Left lobe of liver (tissue), 2 donors: ENCODE results near the gene RDH8. TPM values are rescaled to one million over a fixed set of nuclear protein-coding genes. Genes with fewer than 3 reads are reported as not detected.
A peak's percentile ranks its signal among the peaks of the same experiment; 100 is the strongest.

Experiments used
- ATAC-seq: fragments of 200-7000 bp; cut with Tn5 transposase; one replicate; pipeline ENCODE4 v1.9.1; 2020; ENCODE audit warnings: mild to moderate bottlenecking, moderate library complexity
- DNase-seq: peaks from one replicate; pipeline ENCODE4 v3.0.0-alpha.2; 2020; ENCODE audit warnings: low spot score
- total RNA-seq: library from RNA; stranded (reverse); gene quantifications from one replicate; pipeline ENCODE4 v1.2.1, GENCODE V29; 2021
- donor health status: DM: no; HTN: no; CAD: no; lungs with moderate emphysema.
- donor health status: DM: no; HTN: yes; CAD: no.

The RDH8 gene
- total RNA-seq, 1 donor from 2014 or later = not detected

- peak; percentile 66 for DNase-seq
- ATAC-seq = peak; percentile 37
These were observed 20.3 kb downstream of the RDH8 start for GRCh38 chr19:10033614-10034013.

GRCh38 chr19:10036601-10037071, 23.4 kb downstream of the RDH8 start:
- peak; percentile 96 for DNase-seq
- ATAC-seq = peak; percentile 76

- ATAC-seq (peak; percentile 72), DNase-seq (peak; percentile 85)
These were observed 24.1 kb downstream of the RDH8 start for GRCh38 chr19:10037367-10037766.

- ATAC-seq (no peak), DNase-seq (peak; percentile 54)
These were observed 24.5 kb downstream of the RDH8 start for GRCh38 chr19:10037809-10038208.

- no peak for ATAC-seq
- DNase-seq = no peak
These were observed 30.1 kb downstream of the RDH8 start for GRCh38 chr19:10043286-10043927.

GRCh38 chr19:10044390-10044789, 31.1 kb downstream of the RDH8 start:
- peak; percentile 10 for ATAC-seq
- DNase-seq = no peak

GRCh38 chr19:10045371-10045770, 32.1 kb downstream of the RDH8 start:
- DNase-seq (no peak), ATAC-seq (no peak)

GRCh38 chr19:10049626-10050025, 36.3 kb downstream of the RDH8 start:
- no peak for DNase-seq
- no peak for ATAC-seq

GRCh38 chr19:10052602-10053360, 39.5 kb downstream of the RDH8 start:
- DNase-seq (no peak), ATAC-seq (peak; percentile 30)

- no peak for DNase-seq
- peak; percentile 28 for ATAC-seq
These were observed 48.5 kb downstream of the RDH8 start for GRCh38 chr19:10061717-10062310.

GRCh38 chr19:10068205-10068604, 54.9 kb downstream of the RDH8 start:
- ATAC-seq = no peak
- DNase-seq = no peak

- ATAC-seq = no peak
- no peak for DNase-seq
These were observed 55.8 kb downstream of the RDH8 start for GRCh38 chr19:10069046-10069445.

- ATAC-seq (peak; percentile 80), DNase-seq (peak; percentile 97)
These were observed 57.6 kb downstream of the RDH8 start for GRCh38 chr19:10070730-10071446.

Other genes with a start within 250 kb of the RDH8 start
- 6.3 TPM for gene ZNF846, start 244.7 kb upstream of the RDH8 start, total RNA-seq
- gene FBXL12, start 194.4 kb upstream of the RDH8 start, total RNA-seq = 12.1 TPM
- gene UBL5, start 185.6 kb upstream of the RDH8 start, total RNA-seq = 151 TPM
- gene PIN1, start 178.2 kb upstream of the RDH8 start, total RNA-seq = 31.6 TPM
- 29.0 TPM for gene OLFM2, start 77.0 kb upstream of the RDH8 start, total RNA-seq
- 24.3 TPM for gene COL5A3, start 3.0 kb upstream of the RDH8 start, total RNA-seq
- gene SHFL, start 72.8 kb downstream of the RDH8 start, total RNA-seq = 72.7 TPM
- 17.9 TPM for gene ANGPTL6, start 89.2 kb downstream of the RDH8 start, total RNA-seq
- 13.0 TPM for gene PPAN, start 92.9 kb downstream of the RDH8 start, total RNA-seq
- 6.6 TPM for gene P2RY11, start 98.2 kb downstream of the RDH8 start, total RNA-seq
- 84.6 TPM for gene EIF3G, start 106.4 kb downstream of the RDH8 start, total RNA-seq
- 21.5 TPM for gene DNMT1, start 181.5 kb downstream of the RDH8 start, total RNA-seq
- 1.9 TPM for gene S1PR2, start 217.8 kb downstream of the RDH8 start, total RNA-seq
- 43.3 TPM for gene MRPL4, start 238.7 kb downstream of the RDH8 start, total RNA-seq